Gastrocnemius medialis (tissue), 4 donors: ENCODE results near the gene HOXA4.

Source experiments
- CTCF ChIP-seq, 5 experiments: fragments of 450-650 bp in 3 of 5; fragments of 200-600 bp in 2 of 5; sonication (generic) in 2 of 5; IDR thresholded peaks in 4 of 5; conservative IDR thresholded peaks in 1 of 5; 1 replicate in 4 of 5; 2 replicates in 1 of 5; pipeline ENCODE4 v1.5.1; 2016 to 2019; ENCODE audit warnings: antibody characterized with exemption in 5 of 5, mild to moderate bottlenecking in 3 of 5, moderate library complexity in 3 of 5
- POLR2A ChIP-seq, 2 donors: fragments of 450-650 bp; IDR thresholded peaks; one replicate each; pipeline ENCODE4 v1.6.1; 2017; ENCODE audit warnings: antibody characterized with exemption in 2 of 2, mild to moderate bottlenecking in 2 of 2, moderate library complexity in 2 of 2

DNA sequence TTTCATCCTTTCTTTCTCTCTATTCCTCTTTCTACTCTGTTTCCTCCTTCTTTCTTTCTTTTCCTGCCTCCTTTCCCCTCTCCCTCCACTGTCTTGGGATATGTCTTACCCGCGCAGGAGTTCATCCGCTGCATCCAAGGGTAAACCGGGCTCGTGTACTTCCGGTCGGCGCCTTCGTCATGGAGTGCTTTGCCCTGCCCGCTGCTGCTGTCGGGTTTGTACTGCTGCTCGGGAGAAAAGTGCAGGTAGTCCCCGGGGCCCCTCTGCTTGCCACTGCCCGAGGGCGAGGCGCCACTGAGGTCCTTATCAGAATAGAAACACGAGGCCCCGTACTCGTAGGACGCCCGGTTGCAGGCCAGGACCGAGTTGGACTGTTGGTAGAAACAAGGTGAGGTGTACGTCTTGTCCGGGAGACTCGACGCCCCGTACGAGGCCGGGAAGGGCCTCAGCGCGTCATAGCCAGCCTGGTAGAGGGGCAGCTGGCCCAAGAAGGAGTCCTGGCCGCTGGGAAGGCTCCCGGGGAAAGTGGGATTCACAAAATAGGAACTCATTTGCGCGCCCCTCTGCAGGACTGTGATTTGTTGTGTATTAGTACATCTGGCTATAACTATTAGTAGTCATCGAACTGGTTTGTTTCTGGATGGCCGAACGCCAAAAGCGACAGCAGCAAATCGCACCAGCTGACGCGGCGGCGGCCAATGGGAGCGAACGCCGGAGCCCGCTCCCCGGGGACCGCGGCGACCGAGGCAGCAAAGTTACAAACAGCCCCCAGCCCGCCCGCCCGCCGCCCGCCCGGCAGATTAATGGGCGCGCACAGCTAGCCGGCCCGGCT lies 16.9 kb upstream of the HOXA4 start, which contains the start of gene HOXA6:
- no peak for TF ChIP-seq CTCF (IDR thresholded peaks at IDR 0.05 in 4 of 5, conservative IDR thresholded peaks at IDR 0.05 in 1 of 5)
- no peak for TF ChIP-seq POLR2A (IDR thresholded peaks at IDR 0.05)
